ENCODE results near the gene PPM1E. TPM values are rescaled to one million over a fixed set of nuclear protein-coding genes. Genes with fewer than 3 reads are reported as not detected.

PPM1E gene
- total RNA-seq, 3 donors from 2014 or later = 0.47 to 0.48 TPM; not detected in 1

- Histone ChIP-seq H3K4me3 (no peak overlapping the region), H3K9me3 (no peaks in the 10 kb centered on the region), H3K4me1 (ENCODE audit: low read depth) (peaks cover 14% of the 10 kb centered on the region), H3K36me3 (ENCODE audit: low read depth) (no peaks in the 10 kb centered on the region)
- TF ChIP-seq, protein P1, sequence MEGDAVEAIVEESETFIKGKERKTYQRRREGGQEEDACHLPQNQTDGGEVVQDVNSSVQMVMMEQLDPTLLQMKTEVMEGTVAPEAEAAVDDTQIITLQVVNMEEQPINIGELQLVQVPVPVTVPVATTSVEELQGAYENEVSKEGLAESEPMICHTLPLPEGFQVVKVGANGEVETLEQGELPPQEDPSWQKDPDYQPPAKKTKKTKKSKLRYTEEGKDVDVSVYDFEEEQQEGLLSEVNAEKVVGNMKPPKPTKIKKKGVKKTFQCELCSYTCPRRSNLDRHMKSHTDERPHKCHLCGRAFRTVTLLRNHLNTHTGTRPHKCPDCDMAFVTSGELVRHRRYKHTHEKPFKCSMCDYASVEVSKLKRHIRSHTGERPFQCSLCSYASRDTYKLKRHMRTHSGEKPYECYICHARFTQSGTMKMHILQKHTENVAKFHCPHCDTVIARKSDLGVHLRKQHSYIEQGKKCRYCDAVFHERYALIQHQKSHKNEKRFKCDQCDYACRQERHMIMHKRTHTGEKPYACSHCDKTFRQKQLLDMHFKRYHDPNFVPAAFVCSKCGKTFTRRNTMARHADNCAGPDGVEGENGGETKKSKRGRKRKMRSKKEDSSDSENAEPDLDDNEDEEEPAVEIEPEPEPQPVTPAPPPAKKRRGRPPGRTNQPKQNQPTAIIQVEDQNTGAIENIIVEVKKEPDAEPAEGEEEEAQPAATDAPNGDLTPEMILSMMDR (IDR thresholded peaks at IDR 0.05) = no peak
- intact Hi-C loops (cut with DNase I, micrococcal nuclease) = no loop called here
- ATAC-seq (no peak), DNase-seq (no peak)
Measured at GRCh38 chr17:58753026-58753425, 2.6 kb upstream of the PPM1E start.

DNA sequence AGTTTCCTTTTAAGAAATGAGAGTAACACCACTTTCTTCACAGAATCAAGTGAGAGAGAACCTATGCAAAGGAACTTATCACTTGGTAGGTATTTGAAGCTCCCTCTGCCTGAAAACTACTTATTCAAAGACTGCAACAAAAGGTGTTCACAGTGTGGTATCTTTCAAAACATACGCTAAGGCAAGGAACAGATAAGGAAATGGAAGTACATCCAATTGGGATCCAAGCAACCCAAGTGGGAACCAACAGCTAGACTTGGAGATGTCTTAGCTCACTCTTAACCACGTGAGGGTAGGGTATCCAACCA, 431 bp upstream of the PPM1E start:
- Histone ChIP-seq H3K36me3 (ENCODE audit: low read depth) (no peaks in the 10 kb centered on the region), H3K4me3 (no peak overlapping the region), H3K4me1 (ENCODE audit: low read depth) (peaks cover 14% of the 10 kb centered on the region), H3K9me3 (no peaks in the 10 kb centered on the region)
- ATAC-seq (no peak), DNase-seq (no peak)
- intact Hi-C loops (cut with DNase I, micrococcal nuclease) = no loop called here
- TF ChIP-seq, protein P1 (IDR thresholded peaks at IDR 0.05) = no peak

GRCh38 chr17:58756246-58757161, 850 bp downstream of the PPM1E start:
- peak; percentile 18 for ATAC-seq
- Histone ChIP-seq H3K4me3 (no peak overlapping the region), H3K4me1 (ENCODE audit: low read depth) (peaks cover 14% of the 10 kb centered on the region), H3K9me3 (no peaks in the 10 kb centered on the region), H3K36me3 (ENCODE audit: low read depth) (no peaks in the 10 kb centered on the region)
- intact Hi-C loops (cut with DNase I, micrococcal nuclease) = no loop called here
- DNase-seq = no peak
- TF ChIP-seq, protein P1 (IDR thresholded peaks at IDR 0.05) = no peak

DNA sequence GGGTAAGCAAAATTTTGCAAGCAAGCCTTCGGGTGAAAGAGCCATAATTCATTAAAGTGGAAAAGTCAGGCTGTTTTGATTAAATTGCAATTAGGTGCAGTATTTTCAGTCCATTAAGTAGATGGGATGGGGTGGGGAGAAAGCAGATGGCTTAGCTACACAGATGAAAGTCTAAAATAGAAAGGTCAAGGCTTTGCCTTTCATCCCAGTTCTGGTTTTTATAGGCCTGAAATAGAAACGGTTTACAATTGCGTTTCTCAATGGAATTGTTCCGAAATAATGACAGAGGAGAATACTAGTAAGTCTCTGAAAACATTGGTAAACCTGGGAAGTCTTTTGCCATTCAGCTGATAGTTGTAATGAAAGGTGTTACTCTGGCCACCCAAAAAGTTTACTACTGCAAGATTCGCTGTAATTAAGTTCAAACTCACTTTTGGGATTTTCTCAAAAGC, 1.5 kb downstream of the PPM1E start:
- intact Hi-C loops (cut with DNase I, micrococcal nuclease) = no loop called here
- H3K9me3 ChIP-seq = no peaks in the 10 kb centered on the region
- H3K36me3 ChIP-seq (ENCODE audit: low read depth) = no peaks in the 10 kb centered on the region
- peaks cover 14% of the 10 kb centered on the region for H3K4me1 ChIP-seq (ENCODE audit: low read depth)
- no peak overlapping the region for H3K4me3 ChIP-seq
- no peak for ATAC-seq
- DNase-seq = no peak
- TF ChIP-seq, protein P1 (IDR thresholded peaks at IDR 0.05) = no peak

- DNase-seq = no peak
- no peaks in the 10 kb centered on the region for H3K36me3 ChIP-seq (ENCODE audit: low read depth)
- intact Hi-C loops (cut with DNase I, micrococcal nuclease) = no loop called here
Measured at GRCh38 chr17:58758890-58759289, 3.2 kb downstream of the PPM1E start.

More at GRCh38 chr17:58758890-58759289, 3.2 kb downstream of the PPM1E start:
- Histone ChIP-seq H3K9me3 (no peaks in the 10 kb centered on the region), H3K4me3 (no peak overlapping the region), H3K4me1 (ENCODE audit: low read depth) (peaks cover 14% of the 10 kb centered on the region)
- no peak for ATAC-seq
- TF ChIP-seq, protein P1 (IDR thresholded peaks at IDR 0.05) = no peak
